ENCODE data around the gene RNASE8.

DNA sequence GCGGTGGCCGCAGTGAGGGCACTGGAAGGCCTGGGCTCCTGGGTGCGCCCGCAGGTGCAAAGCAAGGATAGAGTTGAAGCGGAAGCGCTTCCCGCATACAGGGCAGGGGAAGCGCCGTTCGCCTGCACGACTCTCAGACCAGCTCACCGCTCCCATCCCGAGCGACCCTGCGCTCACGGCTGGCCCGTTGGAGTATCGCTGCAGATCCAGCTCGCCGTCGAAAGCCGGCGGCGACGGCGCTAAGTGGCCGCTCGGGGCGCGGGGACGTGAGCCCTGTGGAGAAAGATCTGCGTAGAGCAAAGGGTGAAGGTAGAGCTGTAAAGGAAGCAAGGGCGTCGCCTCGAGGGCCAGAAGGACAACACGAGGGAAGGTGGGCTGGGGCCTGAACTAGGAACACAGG, 35.4 kb downstream of the RNASE8 start:
- TF ChIP-seq EZH2 (IDR thresholded peaks at IDR 0.05; ENCODE audit: borderline replicate concordance): no peak
- TF ChIP-seq, protein P1, sequence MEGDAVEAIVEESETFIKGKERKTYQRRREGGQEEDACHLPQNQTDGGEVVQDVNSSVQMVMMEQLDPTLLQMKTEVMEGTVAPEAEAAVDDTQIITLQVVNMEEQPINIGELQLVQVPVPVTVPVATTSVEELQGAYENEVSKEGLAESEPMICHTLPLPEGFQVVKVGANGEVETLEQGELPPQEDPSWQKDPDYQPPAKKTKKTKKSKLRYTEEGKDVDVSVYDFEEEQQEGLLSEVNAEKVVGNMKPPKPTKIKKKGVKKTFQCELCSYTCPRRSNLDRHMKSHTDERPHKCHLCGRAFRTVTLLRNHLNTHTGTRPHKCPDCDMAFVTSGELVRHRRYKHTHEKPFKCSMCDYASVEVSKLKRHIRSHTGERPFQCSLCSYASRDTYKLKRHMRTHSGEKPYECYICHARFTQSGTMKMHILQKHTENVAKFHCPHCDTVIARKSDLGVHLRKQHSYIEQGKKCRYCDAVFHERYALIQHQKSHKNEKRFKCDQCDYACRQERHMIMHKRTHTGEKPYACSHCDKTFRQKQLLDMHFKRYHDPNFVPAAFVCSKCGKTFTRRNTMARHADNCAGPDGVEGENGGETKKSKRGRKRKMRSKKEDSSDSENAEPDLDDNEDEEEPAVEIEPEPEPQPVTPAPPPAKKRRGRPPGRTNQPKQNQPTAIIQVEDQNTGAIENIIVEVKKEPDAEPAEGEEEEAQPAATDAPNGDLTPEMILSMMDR (IDR thresholded peaks at IDR 0.05; ENCODE audit: poor library complexity): no peak
